IPS DF 19.7 (cell line): Measurements from ENCODE around the gene TMPO.
"Not testable (repeated sequence)": the region's sequence is repeated elsewhere in the genome, so short reads cannot be mapped to it uniquely, and the experiment has no call there.

Experiments used
- DNase-seq: peaks from one replicate; pipeline ENCODE4 v3.0.0-alpha.2; 2013; ENCODE audit warnings: low read depth, low spot score

Gene TMPO

GRCh38 chr12:98515287-98516110 lies at the start of gene TMPO:
Gene TMPO (plus strand): TSS chr12:98515590. CDS start chr12:98515868, 278 bp downstream.
- no peak for DNase-seq

- no peak for DNase-seq
These were observed 49.3 kb upstream of the TMPO start for GRCh38 chr12:98465950-98466602.

- no peak for DNase-seq
These were observed 48.6 kb upstream of the TMPO start for GRCh38 chr12:98466640-98467400.

GRCh38 chr12:98469109-98469508 lies 46.3 kb upstream of the TMPO start:
- DNase-seq = no peak

GRCh38 chr12:98470469-98471082 lies 44.8 kb upstream of the TMPO start:
- no peak for DNase-seq

GRCh38 chr12:98471085-98471484 lies 44.3 kb upstream of the TMPO start:
- DNase-seq = no peak

GRCh38 chr12:98475565-98475908 lies 39.9 kb upstream of the TMPO start:
- DNase-seq = no peak

- DNase-seq = no peak
These were observed 36.8 kb upstream of the TMPO start for GRCh38 chr12:98478606-98479005.

GRCh38 chr12:98483621-98484503 lies 31.5 kb upstream of the TMPO start:
- DNase-seq = no peak

- DNase-seq = no peak
These were observed 29.5 kb upstream of the TMPO start for GRCh38 chr12:98485792-98486340.

- DNase-seq = not testable (repeated sequence)
These were observed 27.0 kb upstream of the TMPO start for GRCh38 chr12:98488416-98488815.

- no peak for DNase-seq
These were observed 26.2 kb upstream of the TMPO start for GRCh38 chr12:98489176-98489575.

GRCh38 chr12:98490501-98491453 lies 24.6 kb upstream of the TMPO start:
- DNase-seq = peak; percentile 90

- no peak for DNase-seq
These were observed 22.7 kb upstream of the TMPO start for GRCh38 chr12:98492580-98493140.

GRCh38 chr12:98501266-98501629 lies 14.1 kb upstream of the TMPO start:
- DNase-seq = not testable (repeated sequence)

GRCh38 chr12:98503342-98503591 lies 12.1 kb upstream of the TMPO start:
- DNase-seq = no peak

GRCh38 chr12:98503592-98504367 lies 11.6 kb upstream of the TMPO start:
- no peak for DNase-seq

- no peak for DNase-seq
These were observed 11.1 kb upstream of the TMPO start for GRCh38 chr12:98504368-98504617.

GRCh38 chr12:98509063-98509462 lies 6.3 kb upstream of the TMPO start:
- DNase-seq = no peak
